Non-pigmented ciliary epithelial cell (primary cell): ENCODE results near the gene RANBP10.
"Not testable (repeated sequence)": the region's sequence is repeated elsewhere in the genome, so short reads cannot be mapped to it uniquely, and the experiment has no call there.

Source experiments
- DNase-seq: peaks from one replicate; pipeline ENCODE4 v3.0.0-alpha.2; 2010; ENCODE audit warnings: low read depth

RANBP10 gene

DNA sequence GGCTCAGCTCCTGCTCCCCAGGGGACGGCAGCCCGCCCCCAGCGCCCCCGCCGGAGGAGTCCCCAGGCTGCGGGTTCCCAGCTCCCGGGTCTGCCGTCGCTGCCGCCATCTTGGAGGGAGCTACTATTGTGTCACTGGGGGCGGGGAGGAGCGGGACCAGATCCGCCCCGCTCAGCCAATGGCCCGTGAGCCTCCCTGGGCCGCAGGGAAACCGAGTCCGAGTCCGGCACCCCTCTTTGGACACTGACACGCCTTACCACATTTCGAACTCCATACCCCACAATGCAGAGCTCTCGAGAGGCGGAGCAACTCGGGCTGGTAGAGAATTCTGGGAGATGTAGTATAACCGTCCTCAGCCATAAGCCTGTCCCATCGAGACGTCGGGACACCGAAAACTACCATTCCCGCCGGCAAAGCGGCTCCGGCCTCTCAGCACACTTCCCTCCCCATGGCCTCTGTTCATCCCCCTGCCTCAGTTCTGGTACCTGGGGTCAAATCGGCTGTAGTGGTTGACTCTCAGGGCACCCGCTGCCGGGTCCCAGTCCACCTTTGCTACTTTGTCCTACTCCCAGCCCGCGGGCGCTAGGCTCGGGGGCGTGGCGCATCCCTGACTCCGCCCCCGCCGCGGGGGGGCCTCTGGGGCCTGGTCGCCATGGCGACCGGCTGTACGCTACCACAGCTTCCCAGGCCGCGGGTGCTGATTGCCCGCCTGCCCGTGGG, at the start of gene RANBP10, which contains the start of gene TSNAXIP1:
Gene RANBP10 (minus strand): TSS at position 133 of the 720 bp plus-strand sequence. CDS start 24 bp downstream, at position 109.
Gene TSNAXIP1 (plus strand): TSS at position 462 of the 720 bp plus-strand sequence. CDS start 261 bp downstream, outside the sequence.
- DNase-seq: peak; percentile 98

GRCh38 chr16:67855789-67856188, 49.4 kb upstream of the RANBP10 start:
- DNase-seq: no peak

DNA sequence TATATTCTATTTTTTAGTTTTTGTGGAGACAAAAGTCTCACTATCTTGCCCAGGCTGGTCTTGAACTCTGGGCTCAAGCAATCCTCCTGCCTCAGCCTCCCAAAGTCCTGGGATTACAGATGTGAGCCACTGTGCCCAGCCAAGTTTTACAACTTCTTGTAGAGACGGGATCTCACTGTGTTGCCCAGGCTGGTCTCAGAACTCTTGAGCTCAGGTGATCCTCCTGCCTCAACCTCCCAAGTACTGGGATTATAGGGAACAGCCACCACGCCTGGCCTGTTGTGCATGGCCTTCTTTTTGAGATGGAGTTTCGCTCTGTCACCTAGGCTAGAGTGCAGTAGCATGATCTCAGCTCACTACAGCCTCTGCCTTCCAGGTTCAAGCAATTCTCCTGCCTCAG, 47.3 kb upstream of the RANBP10 start:
- no peak for DNase-seq

DNA sequence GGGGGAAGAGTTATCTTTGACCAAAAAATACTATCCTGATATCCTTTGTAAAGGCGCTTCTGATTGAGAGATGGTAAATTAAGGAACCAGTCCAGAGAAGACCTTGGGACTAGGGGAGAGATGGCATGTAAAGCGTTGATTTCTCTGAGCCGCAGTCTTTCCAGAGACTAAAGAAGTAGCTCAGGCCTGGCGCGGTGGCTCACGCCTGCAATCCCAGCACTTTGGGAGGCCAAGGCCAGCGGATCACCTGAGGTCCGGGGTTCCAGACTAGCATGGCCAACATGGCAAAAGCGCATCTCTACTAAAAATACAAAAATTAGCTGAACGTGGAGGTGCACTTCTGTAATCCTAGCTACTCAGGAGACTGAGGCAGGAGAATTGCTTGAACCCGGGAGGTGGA, 41.8 kb upstream of the RANBP10 start:
- DNase-seq: no peak

DNA sequence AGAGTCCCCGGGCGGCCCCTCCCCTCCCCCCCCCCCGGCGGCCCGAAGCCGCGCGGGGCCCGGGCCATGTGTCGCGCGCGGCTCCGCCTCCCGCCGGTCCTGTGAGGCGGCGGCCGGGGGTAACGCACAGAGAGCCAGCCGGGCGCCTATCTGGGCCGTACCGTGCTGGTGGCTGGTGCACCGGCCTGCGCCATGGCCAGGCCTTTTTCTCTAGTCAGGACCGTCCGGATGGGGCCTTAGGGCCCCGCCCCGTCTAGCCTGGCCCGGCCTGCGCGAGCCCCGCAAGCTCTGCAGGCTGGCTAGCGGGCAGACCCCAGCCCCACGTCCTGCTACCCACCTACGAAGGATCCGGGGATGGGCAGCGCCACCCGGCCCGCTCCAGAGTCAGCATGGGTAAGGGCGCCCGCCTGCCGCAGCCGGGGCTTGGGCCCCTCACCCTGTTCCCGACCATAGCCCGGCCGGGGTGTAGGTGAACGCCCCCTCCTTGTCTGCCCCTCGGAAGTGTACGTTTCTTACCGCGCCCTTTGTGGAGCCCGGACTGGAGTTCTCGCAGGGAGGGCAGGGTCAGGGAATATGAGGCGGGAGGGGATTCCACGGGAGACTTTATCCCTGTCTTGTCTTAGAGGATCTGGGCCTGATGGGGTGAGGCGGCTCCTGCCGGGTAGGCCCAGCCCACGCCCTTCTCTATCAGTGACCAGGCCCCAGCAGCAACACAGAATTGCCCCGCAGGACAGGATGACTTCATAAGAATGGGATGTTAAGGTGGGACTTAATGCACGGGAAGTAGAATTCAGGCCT, 40.9 kb upstream of the RANBP10 start, which contains the start of gene CENPT:
Gene CENPT (minus strand): TSS at position 630 of the 798 bp plus-strand sequence. CDS start 13,834 bp downstream, outside the sequence.
- DNase-seq: no peak

DNA sequence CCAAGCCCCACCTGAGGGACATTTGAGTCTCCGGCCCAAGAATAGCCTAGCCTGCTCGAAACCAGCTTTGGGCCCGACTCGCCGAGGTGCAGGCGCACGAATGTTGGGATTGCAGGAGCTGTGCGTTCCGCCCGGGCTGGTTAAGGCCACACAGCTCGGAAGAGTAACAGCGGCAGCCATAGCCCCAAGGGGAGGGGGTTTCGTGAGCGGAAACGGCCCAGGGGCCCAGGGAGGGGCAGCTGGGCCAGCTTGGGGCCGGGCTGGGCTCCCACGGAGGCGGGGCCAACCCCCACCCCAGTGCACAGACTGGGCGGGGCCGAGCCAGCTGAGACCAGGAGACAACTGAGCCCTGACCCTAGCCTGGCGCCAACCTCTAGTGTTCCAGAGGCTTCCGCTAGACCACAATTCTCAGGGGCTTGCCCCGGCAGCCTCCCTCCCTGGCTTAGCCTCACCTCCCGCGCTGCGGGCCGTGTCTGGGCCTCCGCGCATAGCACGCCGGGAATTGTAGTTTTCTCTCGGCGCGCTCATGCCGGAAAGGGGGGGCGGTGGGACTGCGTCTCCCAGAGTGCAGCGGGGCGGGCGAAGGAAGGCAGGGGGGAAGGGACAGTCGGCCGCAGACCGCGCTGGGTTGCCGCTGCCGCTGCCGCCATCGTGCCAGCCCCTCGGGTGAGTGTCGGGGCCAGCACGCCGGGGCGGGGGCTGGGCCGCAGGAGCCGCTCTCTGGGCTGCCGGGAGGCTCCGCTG, 40.1 kb upstream of the RANBP10 start, which contains the start of gene NUTF2:
Gene NUTF2 (plus strand): TSS at position 614 of the 744 bp plus-strand sequence. CDS start 18,198 bp downstream, outside the sequence.
- DNase-seq: no peak

DNA sequence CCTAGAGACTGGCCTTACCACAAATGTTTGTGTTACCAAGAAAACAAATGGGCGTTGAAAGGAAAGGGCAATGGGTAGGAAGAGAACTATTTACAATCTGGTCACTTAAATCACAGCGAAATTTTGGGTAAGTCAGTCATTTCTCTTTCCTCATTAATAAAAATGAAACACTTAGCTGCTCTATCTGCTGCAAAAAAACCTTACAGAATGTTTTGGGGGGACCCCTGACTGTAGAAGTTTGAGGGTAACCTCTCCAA, 39.6 kb upstream of the RANBP10 start:
- DNase-seq: no peak

DNA sequence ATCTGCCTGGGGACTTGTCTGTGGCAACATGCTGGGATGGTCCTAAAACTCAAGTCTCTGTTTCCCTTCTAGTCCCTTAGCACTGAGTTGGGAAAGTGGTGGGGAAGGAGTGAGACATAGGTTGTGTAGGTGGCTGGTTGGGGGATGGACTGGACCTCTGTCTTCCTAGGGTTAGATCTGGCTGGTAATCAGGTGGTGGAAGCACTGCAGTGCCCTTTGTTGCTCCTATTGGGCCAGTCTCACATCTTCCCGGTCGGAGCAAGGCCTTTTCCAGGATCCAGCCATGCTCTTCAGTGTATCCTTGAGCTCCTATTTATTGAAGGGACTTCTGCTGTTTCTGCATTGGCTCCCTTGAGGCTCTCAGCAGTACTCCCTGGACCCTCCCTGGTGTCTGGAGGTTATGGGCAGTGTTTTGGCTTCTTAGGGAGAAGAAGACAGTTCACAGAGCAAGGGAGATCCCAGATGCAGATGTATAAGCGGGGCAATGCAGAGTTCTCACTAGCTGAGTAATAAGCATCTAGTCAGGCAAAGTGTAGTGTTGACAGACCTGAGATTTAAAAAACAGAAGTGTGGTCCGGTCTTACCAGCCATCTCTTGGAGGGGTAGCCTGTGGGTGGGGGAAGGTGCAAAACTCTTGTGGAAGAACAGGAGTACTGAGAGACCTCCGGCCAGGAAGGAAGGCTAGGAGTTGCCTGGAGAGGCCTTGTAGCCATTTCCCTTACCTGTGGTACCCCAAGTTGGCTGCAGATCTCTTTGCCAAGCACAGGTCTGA, 39.1 kb upstream of the RANBP10 start:
- no peak for DNase-seq

DNA sequence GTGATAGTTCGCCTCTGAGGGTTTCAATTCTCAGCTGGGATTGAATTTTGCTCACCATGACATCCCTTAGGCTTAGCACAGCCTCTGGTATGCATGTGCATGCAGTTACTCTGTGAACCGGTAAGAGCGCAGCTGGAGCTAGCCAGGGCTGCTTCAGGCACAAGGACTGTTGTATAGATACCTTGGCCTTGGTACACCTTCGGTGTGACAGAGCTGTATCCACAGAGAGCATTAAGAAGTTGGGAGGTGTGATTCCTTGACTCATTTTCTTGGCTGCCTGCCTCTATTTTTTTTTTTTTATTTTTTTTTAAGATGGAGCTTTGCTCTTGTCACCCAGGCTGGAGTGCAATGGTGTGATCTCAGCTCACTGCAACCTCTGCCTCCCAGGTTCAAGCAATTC, 38.1 kb upstream of the RANBP10 start:
- DNase-seq: no peak

DNA sequence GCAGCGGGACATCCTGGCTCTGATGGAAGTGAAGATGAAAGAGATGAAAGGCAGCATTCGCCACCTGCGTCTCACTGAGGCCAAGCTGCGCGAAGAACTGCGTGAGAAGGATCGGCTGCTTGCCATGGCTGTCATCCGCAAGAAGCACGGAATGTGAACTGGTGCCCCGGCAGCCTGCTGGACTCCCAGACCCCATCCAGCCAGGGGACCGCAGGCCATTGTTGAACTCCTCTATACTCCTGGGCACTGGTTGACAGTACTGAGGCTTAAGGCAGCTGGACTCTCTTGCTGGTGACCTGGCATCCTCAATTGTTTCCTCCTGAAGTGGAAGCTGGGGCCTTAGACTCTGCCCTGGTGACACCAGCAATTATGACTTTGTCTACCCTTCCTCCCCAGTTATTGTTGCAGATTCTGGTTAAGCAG, 37.0 kb upstream of the RANBP10 start:
- no peak for DNase-seq

DNA sequence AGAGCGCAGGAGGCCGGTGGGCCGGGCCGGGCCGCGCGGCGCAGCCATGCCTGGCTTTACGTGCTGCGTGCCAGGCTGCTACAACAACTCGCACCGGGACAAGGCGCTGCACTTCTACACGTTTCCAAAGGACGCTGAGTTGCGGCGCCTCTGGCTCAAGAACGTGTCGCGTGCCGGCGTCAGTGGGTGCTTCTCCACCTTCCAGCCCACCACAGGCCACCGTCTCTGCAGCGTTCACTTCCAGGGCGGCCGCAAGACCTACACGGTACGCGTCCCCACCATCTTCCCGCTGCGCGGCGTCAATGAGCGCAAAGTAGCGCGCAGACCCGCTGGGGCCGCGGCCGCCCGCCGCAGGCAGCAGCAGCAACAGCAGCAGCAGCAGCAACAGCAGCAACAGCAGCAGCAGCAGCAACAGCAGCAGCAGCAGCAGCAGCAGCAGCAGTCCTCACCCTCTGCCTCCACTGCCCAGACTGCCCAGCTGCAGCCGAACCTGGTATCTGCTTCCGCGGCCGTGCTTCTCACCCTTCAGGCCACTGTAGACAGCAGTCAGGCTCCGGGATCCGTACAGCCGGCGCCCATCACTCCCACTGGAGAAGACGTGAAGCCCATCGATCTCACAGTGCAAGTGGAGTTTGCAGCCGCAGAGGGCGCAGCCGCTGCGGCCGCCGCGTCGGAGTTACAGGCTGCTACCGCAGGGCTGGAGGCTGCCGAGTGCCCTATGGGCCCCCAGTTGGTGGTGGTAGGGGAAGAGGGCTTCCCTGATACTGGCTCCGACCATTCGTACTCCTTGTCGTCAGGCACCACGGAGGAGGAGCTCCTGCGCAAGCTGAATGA, 36.4 kb upstream of the RANBP10 start:
- DNase-seq: no peak

DNA sequence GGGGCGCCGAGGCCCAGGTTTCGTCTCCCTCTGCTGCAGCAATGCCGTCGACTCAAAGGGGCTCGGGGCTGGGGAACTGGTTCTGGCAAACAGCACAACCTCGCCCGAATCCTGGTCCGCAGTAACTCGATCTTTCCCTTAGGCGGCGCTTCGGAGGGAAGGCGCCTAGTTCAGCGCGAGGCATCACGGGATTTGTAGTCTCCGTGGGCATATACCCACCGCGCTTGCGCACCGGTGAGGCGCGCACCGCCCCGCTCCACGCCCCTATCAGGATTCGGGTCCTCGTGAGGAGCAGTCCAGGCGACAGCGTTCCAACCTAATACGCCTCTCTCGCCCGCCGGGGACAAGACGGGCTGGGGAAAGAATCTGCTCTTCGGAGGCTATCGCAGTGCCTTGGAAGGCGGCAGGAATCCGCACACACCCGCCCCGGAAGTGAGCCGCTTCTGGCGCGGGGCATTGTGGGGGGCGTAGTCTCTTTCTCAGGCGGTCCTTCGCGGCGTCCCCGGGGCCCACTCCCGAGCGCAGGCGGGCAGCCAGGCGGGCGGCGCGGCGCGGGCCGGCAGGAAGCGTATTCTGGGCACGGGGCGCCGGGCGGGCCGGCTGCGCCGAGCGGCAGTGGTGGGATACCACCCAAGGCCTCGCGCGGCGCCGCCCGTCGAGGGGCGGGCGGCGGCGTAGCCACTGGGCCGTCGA, 35.6 kb upstream of the RANBP10 start, which contains the start of gene THAP11:
Gene THAP11 (plus strand): TSS at position 505 of the 693 bp plus-strand sequence. CDS start 235 bp downstream, outside the sequence.
- DNase-seq: peak; percentile 79

DNA sequence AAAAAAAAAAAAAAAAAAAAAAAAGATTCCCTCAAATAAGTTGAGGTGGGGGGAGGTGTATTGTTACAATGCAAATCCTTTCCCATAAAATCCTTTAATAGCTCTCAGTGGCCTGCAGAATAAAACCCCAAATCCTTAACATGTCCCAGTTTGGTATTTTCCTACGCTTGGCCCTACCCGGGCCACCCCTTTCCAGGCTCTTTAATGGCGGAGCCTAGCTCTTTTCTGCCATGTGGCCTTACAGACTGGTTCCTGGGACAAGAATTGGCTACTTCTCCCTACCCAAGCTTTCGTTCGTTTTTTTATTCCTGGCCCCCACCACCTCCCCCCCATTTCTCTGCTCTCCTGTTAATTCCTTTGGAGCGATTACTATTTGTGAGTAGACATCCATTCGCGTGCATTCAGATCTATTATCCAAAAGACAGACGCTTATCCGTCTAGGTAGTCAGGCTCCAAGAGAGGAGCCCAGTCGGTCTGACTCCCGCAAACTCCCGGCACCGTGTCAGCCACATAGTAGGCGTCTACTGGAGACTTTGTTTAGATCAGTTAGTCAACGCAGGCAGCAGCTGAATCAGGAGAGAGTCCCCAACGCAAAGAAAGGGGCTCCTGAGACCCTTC, 34.9 kb upstream of the RANBP10 start:
- no peak for DNase-seq

DNA sequence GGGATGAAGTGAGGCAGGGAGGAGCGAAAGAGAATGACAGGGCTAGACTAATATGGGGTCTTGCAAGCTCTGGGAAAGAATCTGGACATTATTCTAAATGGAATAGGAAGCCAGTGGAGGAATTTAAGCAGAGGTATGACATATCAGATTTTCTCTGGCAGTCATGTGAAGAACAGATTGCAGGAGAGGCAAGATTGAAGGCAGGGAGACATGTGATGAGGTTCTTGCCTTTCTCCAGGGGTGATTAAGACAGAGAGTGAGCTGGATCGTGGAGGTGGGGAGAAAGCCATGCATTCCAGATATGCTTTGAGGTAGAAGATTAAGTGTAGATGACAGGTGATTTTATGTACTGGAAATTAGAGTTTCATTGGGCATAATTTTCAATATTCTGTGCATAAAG, 31.5 kb upstream of the RANBP10 start:
- no peak for DNase-seq

DNA sequence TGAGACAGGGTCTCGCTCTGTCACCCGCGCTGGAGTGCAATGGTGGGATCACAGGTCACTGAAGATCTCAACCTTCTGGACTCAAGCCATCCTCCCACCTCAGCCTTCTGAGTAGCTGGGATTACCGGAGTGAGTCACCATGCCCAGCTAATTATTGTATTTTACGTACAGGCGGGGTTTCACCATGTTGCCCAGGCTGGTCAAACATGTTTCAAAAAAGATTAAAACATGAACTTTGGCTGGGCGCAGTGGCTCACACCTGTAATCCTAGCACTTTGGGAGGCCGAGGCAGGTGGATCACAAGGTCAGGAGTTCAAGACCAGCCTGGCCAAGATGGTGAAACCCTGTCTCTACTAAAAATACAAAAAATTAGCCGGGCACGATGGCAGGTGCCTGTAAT, 30.8 kb upstream of the RANBP10 start:
- DNase-seq: not testable (repeated sequence)

DNA sequence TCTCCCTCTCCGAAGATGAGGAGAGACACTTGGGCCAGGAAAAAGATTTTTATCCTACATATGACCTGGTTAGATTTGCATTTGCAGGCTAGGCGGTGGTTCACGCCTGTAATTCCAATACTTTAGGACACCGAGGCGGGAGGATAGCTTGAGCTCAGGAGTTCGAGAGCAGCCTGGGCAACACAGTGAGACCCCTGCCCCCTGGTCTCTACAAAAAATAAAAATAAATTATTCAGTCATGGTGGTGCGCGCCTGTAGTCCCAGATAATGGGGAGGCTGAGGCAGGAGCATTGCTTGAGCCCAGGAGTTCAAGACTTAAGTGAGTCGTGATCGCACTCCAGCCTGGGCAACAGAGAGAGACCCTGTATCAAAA, 27.9 kb upstream of the RANBP10 start:
- DNase-seq: no peak

DNA sequence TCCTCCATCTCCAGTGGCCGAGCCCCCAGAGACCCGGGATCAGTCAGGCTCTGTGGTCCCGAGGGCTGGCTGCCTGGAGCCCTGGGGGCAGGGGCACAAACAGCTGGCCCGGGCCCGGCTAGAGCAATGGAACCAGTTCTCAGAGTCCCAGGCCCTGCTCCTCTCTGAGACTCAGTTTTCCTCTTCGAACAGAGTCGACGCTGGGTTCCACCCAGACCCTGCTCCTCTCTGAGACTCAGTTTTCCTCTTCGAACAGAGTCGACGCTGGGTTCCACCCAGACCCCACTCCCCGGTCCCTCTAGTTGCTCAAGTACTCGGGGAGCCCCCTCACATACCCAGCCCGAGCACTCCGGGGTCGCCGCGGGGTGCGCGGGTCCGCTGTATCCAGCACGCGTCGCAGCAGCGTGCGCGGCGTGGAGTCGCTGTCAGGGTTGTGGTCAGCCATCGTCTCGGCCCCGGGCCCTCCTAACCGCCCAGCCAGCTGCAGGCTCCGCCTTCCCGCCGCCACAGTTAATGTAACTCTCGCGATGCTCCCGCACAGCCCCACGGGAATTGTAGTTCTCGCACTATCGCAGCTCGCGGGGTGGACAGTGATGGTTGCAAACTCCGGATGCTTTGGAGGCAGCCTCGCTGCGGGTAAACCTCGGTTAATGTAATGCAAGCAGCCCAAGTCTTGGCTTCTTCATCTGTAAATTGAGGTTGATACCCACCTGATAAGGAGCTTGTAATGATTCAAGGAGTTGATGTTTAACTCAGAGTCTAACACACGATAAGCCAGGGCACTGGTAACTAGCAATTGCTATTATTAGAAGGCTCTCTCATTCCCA, 27.3 kb upstream of the RANBP10 start:
- peak; percentile 48 for DNase-seq

GRCh38 chr16:67833030-67833414, 26.7 kb upstream of the RANBP10 start:
- DNase-seq: no peak

DNA sequence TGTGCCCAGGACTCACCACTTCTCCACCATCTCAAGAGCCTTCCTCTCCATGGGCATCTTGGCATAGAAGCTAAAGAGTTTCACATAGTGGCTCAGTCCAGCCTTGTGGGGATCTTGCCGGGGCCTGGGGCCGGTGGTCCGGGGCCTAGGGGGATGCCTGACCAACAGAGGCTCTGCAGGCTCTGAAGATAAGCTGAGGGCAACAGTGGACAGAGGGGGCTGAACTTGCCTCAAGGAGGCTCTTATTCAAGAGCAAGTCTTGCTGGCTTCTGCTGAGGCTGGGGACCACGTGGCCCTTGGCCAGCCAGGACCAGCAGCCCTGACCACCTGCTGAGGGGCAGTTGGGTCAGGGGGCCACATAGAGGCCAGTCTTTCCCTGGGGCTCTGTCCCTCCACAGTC, 22.3 kb upstream of the RANBP10 start:
- DNase-seq: no peak
